GM21447 (cell line): ENCODE measurements around the gene NEURL4.

Experiments
- ATAC-seq: cut with Tn5 transposase; IDR thresholded peaks from one replicate; pipeline ENCODE4 v1.9.1; 2021; ENCODE audit not compliant: unreplicated experiment

Gene NEURL4

GRCh38 chr17:7324438-7324779 lies 4.7 kb downstream of the NEURL4 start:
- no peak for ATAC-seq

GRCh38 chr17:7323731-7324437 lies 5.3 kb downstream of the NEURL4 start:
- no peak for ATAC-seq

GRCh38 chr17:7322520-7323194 lies 6.5 kb downstream of the NEURL4 start:
- no peak for ATAC-seq

- ATAC-seq, result no peak
Measured at GRCh38 chr17:7321466-7321865, 7.7 kb downstream of the NEURL4 start.

- no peak for ATAC-seq
Measured at GRCh38 chr17:7318121-7318860, 10.8 kb downstream of the NEURL4 start.

GRCh38 chr17:7317161-7317803 lies 11.9 kb downstream of the NEURL4 start:
- no peak for ATAC-seq

GRCh38 chr17:7315570-7316235 lies 13.4 kb downstream of the NEURL4 start:
- ATAC-seq, result no peak

GRCh38 chr17:7314719-7315569 lies 14.2 kb downstream of the NEURL4 start, which contains the start of gene GPS2:
Gene GPS2 (minus strand): TSS chr17:7315360. CDS start chr17:7315052, 308 bp downstream.
- peak; percentile 71 for ATAC-seq

- no peak for ATAC-seq
Measured at GRCh38 chr17:7313890-7314718, 15.0 kb downstream of the NEURL4 start.

GRCh38 chr17:7313088-7313889 lies 15.8 kb downstream of the NEURL4 start:
- no peak for ATAC-seq

GRCh38 chr17:7312432-7313087 lies 16.6 kb downstream of the NEURL4 start:
- no peak for ATAC-seq

GRCh38 chr17:7311110-7311705 lies 17.9 kb downstream of the NEURL4 start:
- no peak for ATAC-seq

- ATAC-seq, result no peak
Measured at GRCh38 chr17:7309628-7310027, 19.5 kb downstream of the NEURL4 start.

GRCh38 chr17:7308625-7309433 lies 20.3 kb downstream of the NEURL4 start:
- no peak for ATAC-seq

GRCh38 chr17:7307686-7308624 lies 21.2 kb downstream of the NEURL4 start:
- ATAC-seq, result no peak
